RPMI7951 (cell line): Measurements from ENCODE around the gene MRM1. TPM values are rescaled to one million over a fixed set of nuclear protein-coding genes. Genes with fewer than 3 reads are reported as not detected.
"Not testable (repeated sequence)": the region's sequence is repeated elsewhere in the genome, so short reads cannot be mapped to it uniquely, and the experiment has no call there.

ENCODE experiments used
- DNase-seq: peaks from one replicate; pipeline ENCODE4 v3.0.0-alpha.2; 2012; ENCODE audit warnings: low read depth
- total RNA-seq: library from RNA; depleted of rRNA; stranded (reverse); fragments of >200 nt; shearing (Covaris generic); gene quantifications from 2 replicates; pipeline ENCODE4 v1.2.3, GENCODE V29; 2014

The MRM1 gene
- total RNA-seq, 1 experiment from 2014 or later = 4.3 TPM

DNA sequence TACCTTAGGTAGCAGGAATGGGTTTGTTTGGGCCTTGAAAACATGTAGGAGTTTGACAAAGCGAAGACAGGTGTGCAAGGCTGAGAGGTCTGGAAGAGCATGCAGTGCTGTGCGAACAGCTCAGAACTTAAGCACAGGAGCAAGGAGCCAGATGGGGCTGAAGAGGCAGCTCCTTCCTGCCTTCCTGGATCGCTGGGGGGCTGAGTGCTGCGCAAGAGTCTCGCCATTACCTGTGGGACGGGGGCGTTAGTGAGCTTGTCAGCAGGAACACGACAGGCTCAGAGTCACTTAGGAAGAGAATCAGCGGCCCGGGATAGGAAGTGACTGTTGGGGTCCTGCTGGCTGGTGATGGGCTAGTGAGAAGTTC lies 464 bp upstream of the MRM1 start:
- no peak for DNase-seq

DNA sequence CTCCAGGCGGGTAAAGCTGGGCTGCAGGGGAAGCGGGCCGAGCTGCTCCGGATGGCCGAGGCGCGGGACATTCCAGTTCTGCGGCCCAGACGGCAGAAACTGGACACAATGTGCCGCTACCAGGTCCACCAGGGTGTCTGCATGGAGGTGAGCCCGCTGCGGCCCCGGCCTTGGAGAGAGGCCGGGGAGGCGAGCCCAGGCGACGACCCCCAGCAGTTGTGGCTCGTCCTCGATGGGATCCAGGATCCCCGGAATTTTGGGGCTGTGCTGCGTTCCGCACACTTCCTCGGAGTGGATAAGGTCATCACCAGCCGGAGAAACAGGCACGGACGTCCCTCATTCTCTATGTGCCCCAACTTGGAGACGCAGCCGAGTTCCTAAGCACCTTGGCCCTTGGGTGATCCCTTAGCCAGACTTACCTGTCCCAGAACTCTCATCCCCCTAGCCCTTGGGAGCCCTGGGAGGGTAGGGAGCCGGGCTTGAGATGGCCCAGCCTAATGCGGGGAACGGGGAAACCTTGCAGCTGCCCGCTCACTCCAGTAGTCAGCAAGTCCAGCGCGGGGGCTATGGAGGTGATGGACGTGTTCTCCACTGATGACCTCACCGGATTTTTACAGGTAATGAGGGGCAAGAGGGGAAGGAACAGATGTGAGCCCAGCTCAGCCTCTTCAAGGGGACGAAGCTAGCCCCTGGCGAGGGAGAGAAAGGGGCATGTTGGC lies 806 bp downstream of the MRM1 start:
- DNase-seq = no peak

DNA sequence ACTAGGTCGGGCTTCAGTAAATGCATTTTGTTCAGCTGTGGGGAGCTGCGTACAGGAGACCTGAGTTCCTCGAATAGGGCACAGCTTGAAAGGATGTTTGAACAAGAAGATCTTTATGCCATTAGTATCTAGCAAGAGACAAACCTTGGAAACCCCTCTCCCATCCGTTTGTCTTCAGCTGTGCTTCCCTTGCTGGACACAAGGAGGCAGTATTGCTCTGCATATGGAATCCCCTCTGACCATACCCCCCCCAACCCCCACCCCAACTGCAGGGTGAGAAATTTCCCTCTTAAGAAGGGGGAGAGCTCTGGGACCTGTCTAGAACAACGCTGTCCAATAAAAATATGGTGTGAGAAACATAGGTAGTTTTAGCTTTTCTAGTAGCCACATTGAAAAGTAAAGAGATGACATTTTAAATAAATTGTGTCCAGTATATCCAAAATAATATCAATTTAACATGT lies 1.6 kb downstream of the MRM1 start:
- peak; percentile 56 for DNase-seq

DNA sequence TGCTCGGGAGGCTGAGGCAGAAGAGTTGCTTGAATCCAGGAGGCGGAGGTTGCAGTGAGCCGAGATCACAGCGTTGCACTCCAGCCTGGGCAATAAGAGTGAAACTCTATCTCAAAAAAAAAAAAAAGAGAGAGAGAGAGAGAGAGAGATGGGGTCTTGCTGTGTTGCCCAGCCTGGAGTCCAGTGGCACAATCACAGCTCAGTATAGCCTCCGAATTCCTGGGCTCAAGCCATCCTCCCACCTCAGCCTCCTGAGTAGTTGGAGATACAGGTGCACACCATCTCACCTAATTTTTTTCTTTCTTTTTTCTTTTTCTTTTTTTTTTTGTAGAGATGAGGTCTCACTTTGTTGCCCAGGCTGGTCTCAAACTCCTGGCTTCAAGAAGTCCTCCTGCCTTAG lies 3.6 kb downstream of the MRM1 start:
- not testable (repeated sequence) for DNase-seq

DNA sequence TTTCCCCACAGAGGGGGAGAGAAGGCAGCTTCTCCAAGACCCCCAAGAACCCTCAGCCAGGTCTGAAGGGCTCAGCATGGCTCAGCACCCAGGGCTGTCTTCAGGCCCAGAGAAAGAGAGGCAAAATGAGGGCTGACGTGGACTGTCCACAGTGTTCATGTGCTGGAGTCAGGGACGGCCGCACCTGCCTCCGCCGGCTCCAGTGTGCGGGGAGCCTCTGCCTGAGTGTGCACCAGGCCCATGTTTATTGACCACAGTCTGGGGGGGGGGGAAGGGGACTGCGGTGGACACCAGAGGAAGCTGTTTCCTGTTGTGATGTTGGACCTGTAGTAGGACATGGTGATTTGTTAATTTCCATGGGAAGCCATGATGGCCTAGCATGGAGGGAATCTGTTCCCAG lies 6.9 kb downstream of the MRM1 start:
- no peak for DNase-seq

DNA sequence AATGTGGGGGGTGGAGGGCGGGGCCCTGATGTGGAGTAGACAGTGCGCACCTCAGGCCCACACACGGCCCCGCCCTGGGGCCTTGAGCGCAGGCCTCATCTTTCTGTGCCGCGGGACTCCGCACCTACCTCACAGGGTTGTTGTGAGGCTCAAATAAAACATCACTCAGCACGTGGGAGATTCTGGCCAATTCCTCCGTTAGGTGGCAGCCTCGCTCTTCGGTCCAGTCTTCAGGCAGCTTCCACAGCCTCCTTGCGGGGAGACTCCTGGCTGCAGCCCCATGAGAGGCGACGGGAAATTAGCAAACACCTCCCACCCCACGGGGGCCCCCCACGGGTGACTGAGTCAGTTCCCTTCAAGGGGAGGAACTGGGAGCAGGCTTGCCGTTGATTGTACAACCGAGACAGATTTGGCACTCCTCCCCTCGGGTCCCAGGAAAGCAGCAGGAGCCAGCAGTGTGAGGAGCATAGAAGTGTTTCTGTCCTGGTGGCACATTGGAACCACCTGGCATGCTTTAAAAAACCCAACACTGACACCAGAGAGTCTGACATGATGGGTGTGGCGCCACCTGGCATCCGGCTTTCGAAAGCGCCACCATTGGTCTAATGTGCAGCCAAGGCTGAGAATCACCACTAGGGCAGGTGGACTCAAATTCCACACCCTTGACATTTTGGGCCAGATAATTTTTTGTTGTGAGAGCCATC lies 7.6 kb downstream of the MRM1 start:
- no peak for DNase-seq

DNA sequence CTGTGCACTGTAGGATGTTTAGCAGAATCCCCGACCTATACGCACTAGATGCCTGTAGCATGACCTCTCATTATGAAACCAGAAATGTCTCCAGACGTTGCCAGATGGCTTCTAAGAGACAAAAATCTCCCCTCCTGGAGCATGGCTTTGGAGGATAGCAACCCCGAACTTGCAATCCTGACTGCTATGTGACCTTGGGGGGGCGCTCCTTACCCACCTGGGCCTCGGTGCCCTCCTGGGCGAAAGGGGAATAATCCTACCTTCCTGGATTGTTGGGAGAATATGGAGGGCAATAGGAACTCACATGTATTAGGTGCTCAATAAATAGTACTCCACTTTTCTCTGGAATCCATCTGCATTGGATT lies 8.1 kb downstream of the MRM1 start:
- no peak for DNase-seq

DNA sequence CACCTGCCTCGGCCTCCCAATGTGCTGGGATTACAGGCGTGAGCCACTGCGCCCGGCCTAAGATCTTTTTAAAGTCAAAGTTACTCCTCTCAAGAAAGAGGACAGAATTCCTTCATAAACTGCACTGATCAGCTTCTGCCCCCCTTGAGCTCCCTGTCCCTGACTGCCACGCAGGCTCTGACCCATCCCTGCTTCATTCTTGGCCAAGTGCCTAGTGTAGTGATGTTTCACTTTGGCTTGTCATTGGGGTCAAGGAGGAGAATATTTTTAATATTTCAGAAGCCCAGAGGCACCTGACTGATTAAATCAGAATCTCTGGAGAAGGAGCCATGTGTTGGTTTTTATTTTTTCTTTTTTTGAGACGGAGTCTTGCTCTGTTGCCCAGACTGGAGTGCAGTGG lies 9.1 kb downstream of the MRM1 start:
- no peak for DNase-seq

DNA sequence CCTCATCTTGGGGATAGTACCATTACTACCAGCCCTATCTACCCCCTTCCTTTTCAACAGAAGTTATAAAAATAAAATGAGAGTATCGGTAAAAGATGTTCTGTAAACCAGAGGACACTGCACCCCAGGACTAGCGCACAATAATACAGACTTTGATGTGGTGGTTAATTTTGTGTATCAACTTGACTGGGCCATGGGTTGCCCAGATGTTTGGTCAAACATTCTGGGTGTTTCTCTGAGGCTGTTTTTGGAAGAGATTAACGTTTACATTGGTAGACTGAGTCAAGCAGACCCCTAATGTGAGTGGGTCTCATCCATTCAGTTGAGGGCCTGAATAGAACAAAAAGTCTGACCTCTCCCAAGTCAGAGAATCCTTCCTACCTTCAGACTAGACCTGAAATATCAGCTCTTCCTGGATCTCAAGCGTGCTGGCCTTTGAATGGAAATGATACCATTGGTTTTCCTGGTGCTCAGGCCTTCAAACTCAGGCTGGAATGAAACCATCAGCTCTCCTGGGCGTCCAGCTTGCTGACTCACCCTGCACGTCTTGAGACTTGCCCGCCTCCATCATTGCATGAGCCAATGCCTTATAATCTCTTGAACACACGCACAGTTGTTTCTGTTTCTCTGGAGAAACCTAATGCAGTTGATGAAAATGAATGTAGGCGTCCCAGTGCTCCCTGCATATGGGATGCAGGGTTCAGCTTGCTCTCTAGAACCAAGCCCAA lies 10.1 kb downstream of the MRM1 start:
- DNase-seq = peak; percentile 62

DNA sequence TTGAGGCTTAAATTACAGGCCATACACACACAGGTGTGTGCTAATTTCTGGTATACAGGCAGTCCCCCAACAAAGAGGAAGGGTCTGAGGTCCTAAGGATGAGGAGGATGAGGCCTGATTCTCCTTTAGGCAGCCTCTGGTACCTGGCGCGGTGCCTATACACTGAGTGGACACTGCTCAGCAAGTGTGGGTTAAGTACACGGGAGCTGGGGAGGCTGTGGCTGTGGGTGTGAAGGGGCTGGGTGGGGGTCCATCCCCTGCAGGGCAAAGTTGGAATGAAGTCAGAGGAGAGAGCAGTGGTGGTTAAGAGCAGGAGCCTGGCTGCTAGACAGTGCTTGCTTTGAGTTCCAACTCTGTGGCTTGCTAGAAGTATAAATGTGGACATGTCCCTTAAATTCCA lies 10.9 kb downstream of the MRM1 start:
- no peak for DNase-seq

DNA sequence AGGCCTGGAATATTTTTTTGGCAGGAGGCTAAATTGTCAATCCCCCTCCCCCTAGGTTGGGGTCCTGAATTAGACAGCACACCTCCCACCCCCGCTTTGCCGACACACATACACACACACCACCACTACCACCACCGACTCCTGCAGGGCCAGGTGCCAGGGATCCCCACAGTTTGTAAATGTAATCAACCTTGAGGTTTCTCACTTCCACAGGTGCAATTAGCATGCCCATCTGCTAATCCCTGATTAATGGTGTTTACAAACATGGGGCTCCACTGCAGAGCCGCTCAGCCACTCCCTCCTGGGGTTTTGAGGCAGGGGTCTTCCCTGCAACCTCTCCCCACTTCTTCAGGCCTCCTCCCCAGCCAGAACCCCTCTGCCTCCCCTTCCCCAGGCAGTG lies 11.8 kb downstream of the MRM1 start:
- DNase-seq = no peak

DNA sequence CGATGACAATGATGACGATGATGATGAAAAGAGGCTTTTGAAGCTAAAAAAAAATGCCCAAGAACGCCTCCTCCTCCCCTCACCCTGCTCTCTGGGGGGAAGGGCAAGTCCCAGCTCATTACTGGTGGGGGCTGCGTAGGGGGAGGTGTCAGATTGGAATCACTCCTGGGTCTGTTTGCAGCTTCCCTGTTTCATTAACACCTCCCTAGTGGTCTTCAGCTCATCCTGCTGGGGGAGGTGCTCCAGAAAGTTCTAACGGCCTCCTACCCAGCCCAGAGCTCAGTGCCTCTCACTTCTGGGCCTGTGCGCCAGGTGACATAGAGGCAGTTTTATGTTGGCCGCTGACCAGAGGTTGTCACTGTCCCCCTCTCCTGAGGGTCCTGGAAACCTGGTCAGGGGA lies 12.7 kb downstream of the MRM1 start:
- DNase-seq = no peak

DNA sequence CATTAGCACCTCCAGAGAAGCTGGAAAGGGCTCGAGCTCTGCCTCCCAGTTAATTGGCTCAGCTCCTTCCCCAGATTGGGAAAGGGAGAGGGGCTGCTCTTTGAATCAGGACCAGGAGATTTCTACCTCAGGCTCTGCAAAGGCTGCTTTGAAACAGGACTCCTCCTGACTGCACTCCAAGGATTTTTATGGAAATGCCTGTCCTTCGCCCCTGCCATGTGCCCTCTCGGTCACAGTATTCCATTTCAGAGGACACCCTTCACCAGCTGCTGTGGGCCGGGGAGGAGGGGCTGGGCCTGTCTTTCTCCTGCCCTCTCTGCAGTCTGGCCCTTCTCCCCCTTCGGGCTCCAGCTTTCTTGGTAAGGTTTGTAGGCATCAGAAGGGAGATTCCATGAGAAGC lies 13.6 kb downstream of the MRM1 start:
- DNase-seq = no peak

DNA sequence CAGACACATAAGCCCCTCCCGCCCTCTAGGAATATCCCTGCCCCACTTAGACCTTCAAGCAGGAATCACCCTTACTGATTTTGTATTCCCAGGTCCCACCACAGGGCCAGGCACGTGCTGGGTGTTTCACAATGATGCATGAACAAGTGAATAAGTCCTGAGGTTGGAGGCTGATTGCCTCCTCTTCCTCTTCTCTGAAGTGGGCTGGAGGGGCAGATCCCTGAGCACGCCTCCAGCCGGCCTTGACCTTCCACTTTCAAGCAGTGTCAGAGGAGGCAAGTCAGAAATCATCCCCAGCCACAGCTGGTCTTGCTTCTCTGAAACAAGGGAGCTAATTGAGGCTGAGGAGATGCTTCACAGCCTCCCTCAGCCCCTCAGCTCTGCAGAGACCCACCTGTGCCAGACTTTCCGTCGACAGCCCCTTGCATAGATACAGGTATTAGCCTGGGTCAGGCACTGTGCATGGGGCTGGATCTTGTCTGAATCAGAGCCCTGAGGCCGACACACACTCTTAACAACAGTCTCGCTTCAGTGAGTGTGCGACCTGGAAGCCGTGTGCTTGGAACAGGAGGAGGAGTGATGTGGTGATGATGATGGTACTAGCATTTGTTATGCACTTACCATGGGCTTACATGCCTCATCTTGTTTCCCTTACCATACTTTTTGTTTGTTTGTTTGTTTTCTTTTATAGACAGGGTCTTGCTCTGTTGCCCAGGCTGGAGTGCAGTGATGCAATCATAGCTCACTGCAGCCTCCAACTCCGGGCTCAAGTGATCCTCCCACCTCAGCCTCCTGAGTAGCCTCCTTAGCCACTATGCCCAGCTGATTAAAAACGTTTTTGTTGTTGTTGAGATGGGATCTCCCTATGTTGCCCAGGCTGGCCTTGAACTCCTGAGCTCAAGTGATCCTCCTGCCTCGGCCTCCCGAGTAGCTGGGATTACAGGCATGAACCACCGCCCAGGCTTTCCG lies 15.0 kb downstream of the MRM1 start:
- DNase-seq = no peak

DNA sequence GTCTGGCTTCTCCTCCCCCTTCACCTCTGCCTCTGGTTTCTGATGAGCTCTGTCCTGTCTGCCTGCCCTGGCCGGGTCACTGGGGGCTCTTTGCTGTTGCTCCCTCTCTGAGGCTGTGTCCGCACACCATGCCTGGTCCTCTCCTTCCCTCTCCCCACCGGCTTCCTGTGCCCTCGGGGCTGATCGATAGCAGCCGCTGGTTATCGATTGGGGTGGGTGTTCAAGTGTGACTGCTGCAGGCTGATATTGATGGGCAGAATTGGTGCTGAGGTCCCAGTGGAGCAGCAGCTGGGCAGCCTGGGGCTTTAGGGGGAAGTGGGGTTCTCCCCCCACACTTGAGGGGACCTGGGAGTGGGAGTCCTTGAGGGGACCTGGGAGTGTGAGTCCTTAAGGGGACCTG lies 16.4 kb downstream of the MRM1 start:
- no peak for DNase-seq

DNA sequence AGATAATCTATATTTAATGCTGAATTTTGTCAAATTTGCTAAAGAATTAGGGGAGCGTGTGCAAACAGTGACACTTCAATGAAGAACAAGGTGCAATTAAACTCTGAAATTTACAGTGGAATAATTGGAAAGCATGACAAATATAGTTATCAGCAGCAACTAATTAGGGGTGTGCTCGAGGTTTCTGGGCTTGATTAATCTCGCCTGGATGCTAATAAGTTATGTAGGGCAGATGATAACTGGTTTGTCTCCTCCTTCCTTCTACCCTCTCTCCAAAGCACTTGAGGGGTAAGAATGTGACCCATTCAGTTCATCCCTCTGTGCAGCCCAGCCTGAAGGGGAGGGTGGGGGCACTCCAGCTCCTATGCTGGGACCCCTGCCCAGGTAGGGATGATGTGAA lies 21.9 kb downstream of the MRM1 start:
- DNase-seq = no peak

DNA sequence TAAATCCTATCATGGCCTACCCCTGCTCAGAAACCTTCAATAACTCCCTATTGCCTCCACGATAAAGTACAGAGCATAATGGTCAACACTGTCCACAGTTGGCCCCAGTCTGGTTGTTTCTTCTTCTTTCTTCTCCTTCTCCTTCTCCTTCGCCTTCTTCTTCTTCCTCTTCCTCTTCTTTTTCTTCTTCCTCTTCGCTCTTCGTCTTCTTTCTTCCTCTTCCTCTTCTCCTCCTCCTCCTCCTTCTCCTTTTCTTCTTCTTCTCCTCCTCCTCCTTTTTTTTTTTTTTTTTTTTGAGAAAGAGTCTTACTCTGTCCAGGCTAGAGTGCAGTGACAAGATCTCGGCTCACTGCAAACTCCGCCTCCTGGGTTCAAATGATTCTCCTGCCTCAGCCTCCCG lies 23.8 kb downstream of the MRM1 start:
- DNase-seq = no peak

DNA sequence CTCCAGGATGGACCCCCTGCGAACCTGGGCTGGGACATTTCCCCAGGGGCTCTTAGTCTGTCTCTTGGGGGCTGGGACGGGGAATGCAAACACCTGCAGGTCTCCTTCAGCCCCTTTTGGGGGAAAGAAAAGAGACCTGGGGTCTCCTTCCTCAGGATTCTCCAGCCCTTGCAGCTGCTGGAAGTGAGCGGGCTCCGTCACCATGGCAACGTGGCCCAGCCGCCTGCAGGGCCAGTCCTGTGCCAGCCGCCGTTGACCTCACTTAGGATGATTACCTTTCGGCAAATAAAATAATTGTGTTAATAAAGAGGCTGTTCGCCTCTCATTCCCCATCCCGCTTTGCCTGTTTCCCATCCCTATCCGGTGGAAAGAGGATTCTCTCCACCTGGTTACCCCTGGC lies 25.7 kb downstream of the MRM1 start:
- DNase-seq = no peak

DNA sequence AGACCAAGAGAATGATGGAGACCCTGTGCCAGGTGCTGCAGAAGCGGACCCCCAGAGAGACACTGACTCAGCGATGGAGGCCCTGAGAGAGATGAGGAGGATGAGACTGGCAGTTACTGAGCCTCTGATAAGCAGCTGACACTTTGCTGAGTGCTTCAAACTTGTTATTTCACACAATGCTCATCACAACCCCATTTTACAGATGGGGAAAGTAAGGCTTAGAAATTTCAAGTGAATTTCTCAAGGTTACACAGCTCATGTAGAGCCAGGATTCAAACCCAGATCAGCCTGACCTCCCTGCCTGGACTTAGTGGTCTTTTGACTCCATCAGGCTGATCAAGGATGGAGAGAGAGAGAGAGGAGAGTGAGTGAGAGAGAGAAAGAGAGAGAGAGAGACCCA lies 27.2 kb downstream of the MRM1 start:
- DNase-seq = no peak

DNA sequence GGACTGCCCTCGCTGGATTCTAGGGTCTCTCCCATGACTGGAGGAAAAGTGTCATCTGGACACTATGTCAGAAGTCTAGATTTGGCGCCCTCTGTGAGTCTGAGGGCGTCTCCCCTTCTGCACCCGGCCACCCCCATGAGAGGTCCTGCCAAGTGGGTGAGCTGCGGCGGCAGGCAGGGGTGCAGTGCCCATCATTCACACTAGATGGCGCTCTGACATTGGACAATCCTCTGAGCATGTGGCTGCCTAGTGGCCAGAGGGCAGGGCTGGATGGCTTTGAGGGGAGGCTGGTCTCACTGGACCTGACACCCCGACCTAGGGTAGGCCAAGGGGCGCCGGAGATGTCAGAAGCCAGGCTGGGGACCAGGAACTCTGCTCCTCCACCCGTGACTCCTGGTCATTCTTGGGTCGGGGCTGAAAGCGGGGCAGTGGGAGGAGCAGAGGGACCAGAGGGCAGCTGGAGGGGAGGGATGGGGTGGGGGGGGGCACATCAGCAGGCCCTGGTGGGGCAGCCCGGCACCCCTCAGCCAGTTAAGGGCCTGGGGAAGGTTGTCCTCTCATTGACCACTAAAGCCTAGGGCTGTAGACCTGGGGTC lies 28.0 kb downstream of the MRM1 start:
- DNase-seq = peak; percentile 51

DNA sequence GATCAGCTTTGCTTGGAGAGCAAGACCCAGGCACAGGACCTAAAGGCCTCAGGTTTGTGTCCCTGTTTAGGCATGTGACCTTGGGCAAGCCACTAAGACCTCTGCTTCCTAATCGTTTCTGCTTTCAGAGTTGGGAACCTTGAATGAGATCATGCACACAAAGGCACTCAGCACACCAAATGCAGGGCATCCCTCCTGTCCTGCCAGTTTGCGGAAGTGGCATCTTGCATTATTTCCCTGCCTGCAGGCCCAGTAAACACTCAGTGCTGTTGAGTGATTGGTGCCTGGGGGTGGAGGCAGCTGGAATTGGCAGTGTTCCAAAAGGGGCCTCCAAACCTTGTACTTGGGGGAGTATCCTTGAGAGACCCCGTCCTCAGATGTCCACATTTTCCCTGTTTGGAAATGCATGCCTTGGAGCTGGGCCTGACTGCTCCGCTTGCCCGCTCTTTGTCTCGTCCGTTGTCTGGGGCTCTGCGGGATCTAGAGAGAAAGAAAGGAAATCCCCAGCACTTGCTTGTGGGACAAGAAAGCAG lies 28.7 kb downstream of the MRM1 start:
- DNase-seq = no peak
